IMR-90 (cell line): Measurements from ENCODE around the gene ADGRF1. TPM values are rescaled to one million over a fixed set of nuclear protein-coding genes. Genes with fewer than 3 reads are reported as not detected.

ENCODE experiments used
- ATAC-seq: fragments of 200-7000 bp; cut with Tn5 transposase; 2 replicates; pipeline ENCODE4 v1.9.1; 2020; ENCODE audit warnings: low read depth, mild to moderate bottlenecking, moderate library complexity
- BruUV-seq: library from RNA; stranded (reverse); fragments of 400-500 nt; replicated peaks from 2 replicates; lab custom pipeline; 2021; lab: Mats Ljungman, UMichigan
- CTCF ChIA-PET: fragments of 300-600 bp; formaldehyde crosslinking; extraction: SDS; loops from one replicate; lab custom pipeline; 2021; ENCODE audit warnings: antibody characterized with exemption; lab: Yijun Ruan, JAX
- POLR2A ChIA-PET: fragments of 300-600 bp; sonication (Branson Sonifier 250); formaldehyde crosslinking; loops from one replicate; lab custom pipeline; 2022; ENCODE audit warnings: antibody characterized with exemption; ENCODE audit not compliant: unreplicated experiment; lab: Charles Lee
- DNase-seq: peaks from one replicate; pipeline ENCODE4 v3.0.0; 2013
- H2AFZ ChIP-seq: replicated peaks from 2 replicates; pipeline ENCODE3; 2013; ENCODE audit warnings: low read length, mild to moderate bottlenecking; ENCODE audit not compliant: poor library complexity
- H2AK5ac ChIP-seq: 2 replicates; pipeline ENCODE4 v1.6.1; 2013; ENCODE audit warnings: low read depth, low read length, inconsistent platforms
- H2AK9ac ChIP-seq: replicated peaks from 2 replicates; pipeline ENCODE3; 2013; ENCODE audit warnings: mild to moderate bottlenecking, low read depth, low read length, moderate library complexity; ENCODE audit not compliant: poor library complexity
- H2BK120ac ChIP-seq: 2 replicates; pipeline ENCODE4 v1.6.1; 2013; ENCODE audit warnings: low read depth, low read length, inconsistent platforms
- H2BK15ac ChIP-seq: 3 replicates; pipeline ENCODE4 v1.6.1; 2013; ENCODE audit warnings: low read depth, low read length, inconsistent platforms
- H2BK20ac ChIP-seq: 2 replicates; pipeline ENCODE4 v1.6.1; 2013; ENCODE audit warnings: low read depth, mild to moderate bottlenecking, inconsistent platforms, low read length, moderate library complexity
- H2BK5ac ChIP-seq: 2 replicates; pipeline ENCODE4 v1.6.1; 2013; ENCODE audit warnings: mild to moderate bottlenecking, low read depth, low read length, inconsistent platforms; ENCODE audit not compliant: poor library complexity, severe bottlenecking
- H3K14ac ChIP-seq: replicated peaks from 2 replicates; pipeline ENCODE4 v1.6.1; 2013; ENCODE audit warnings: low read depth, low read length, inconsistent platforms
- H3K18ac ChIP-seq: 2 replicates; pipeline ENCODE4 v1.6.1; 2013; ENCODE audit warnings: low read depth, low read length, control low read depth
- H3K23ac ChIP-seq: 2 replicates; pipeline ENCODE4 v1.6.1; 2013; ENCODE audit warnings: low read depth, low read length, inconsistent platforms
- H3K27ac ChIP-seq: 2 replicates; pipeline ENCODE4 v1.5.1; 2013; ENCODE audit warnings: mild to moderate bottlenecking, control low read depth, low read length; ENCODE audit not compliant: insufficient read depth
- H3K27me3 ChIP-seq: 2 replicates; pipeline ENCODE4 v1.6.1; 2013; ENCODE audit warnings: low read length; ENCODE audit not compliant: control insufficient read depth, insufficient read depth
- H3K36me3 ChIP-seq: 2 replicates; pipeline ENCODE4 v1.6.1; 2013; ENCODE audit warnings: low read length, mixed read lengths; ENCODE audit not compliant: control insufficient read depth, insufficient read depth
- H3K4ac ChIP-seq: 2 replicates; pipeline ENCODE4 v1.6.1; 2013; ENCODE audit warnings: low read depth, low read length, inconsistent platforms
- H3K4me1 ChIP-seq: 2 replicates; pipeline ENCODE4 v1.6.1; 2013; ENCODE audit warnings: low read length, mixed read lengths; ENCODE audit not compliant: control insufficient read depth, insufficient read depth
- H3K4me2 ChIP-seq: 2 replicates; pipeline ENCODE4 v1.6.1; 2013; ENCODE audit warnings: low read depth, mild to moderate bottlenecking, control low read depth, low read length, moderate library complexity
- H3K4me3 ChIP-seq: 2 replicates; pipeline ENCODE4 v1.5.1; 2013; ENCODE audit warnings: low read depth, mild to moderate bottlenecking, control low read depth, low read length, moderate library complexity; ENCODE audit not compliant: insufficient read depth
- H3K56ac ChIP-seq: 2 replicates; pipeline ENCODE4 v1.6.1; 2013; ENCODE audit warnings: low read length, inconsistent platforms; ENCODE audit not compliant: insufficient read depth; ENCODE audit errors: extremely low read depth
- H3K79me1 ChIP-seq, 2 experiments: 2 replicates each; pipeline ENCODE4 v1.6.1; 2013; ENCODE audit warnings: low read length in 2 of 2, inconsistent platforms in 1 of 2, low read depth in 1 of 2
- H3K9ac ChIP-seq: 2 replicates; pipeline ENCODE4 v1.6.1; 2013; ENCODE audit warnings: low read depth, low read length, control low read depth
- H3K9me1 ChIP-seq: 2 replicates; pipeline ENCODE4 v1.6.1; 2013; ENCODE audit warnings: low read length, inconsistent platforms; ENCODE audit not compliant: insufficient read depth
- H3K9me3 ChIP-seq: 2 replicates; pipeline ENCODE4 v1.6.1; 2013; ENCODE audit warnings: low read length; ENCODE audit not compliant: control insufficient read depth, insufficient read depth
- H4K20me1 ChIP-seq: 2 replicates; pipeline ENCODE4 v1.6.1; 2013; ENCODE audit warnings: low read length, inconsistent platforms; ENCODE audit not compliant: insufficient read depth
- H4K5ac ChIP-seq: 2 replicates; pipeline ENCODE4 v1.6.1; 2013; ENCODE audit warnings: mild to moderate bottlenecking, low read depth, low read length, control low read depth
- H4K8ac ChIP-seq, 2 experiments: 2 replicates each; pipeline ENCODE4 v1.6.1; 2013; ENCODE audit warnings: low read depth in 2 of 2, low read length in 2 of 2, control low read depth in 1 of 2, inconsistent platforms in 1 of 2
- H4K91ac ChIP-seq: 2 replicates; pipeline ENCODE4 v1.6.1; 2013; ENCODE audit warnings: low read depth, low read length, inconsistent platforms; ENCODE audit not compliant: insufficient read depth
- BHLHE40 ChIP-seq: fragments of 150-350 bp; IDR thresholded peaks from 2 replicates; pipeline ENCODE4 v1.6.1; 2016; ENCODE audit warnings: mild to moderate bottlenecking, low read depth, low read length
- CEBPB ChIP-seq: IDR thresholded peaks from 2 replicates; pipeline ENCODE4 v1.6.1; 2012; ENCODE audit warnings: low read depth, low read length, improper control_type of control experiment
- CHD1 ChIP-seq: IDR thresholded peaks from 2 replicates; pipeline ENCODE4 v1.6.1; 2012; ENCODE audit warnings: low read depth, low read length, improper control_type of control experiment
- FOS ChIP-seq: fragments of 150-350 bp; IDR thresholded peaks from 2 replicates; pipeline ENCODE4 v1.6.1; 2016; ENCODE audit warnings: low read depth, low read length
- MAZ ChIP-seq: IDR thresholded peaks from 2 replicates; pipeline ENCODE4 v1.6.1; 2012; ENCODE audit warnings: low read depth, mild to moderate bottlenecking, low read length, improper control_type of control experiment, moderate library complexity, borderline replicate concordance
- MXI1 ChIP-seq: IDR thresholded peaks from 2 replicates; pipeline ENCODE4 v1.6.1; 2012; ENCODE audit warnings: low read depth, mild to moderate bottlenecking, low read length, moderate library complexity, borderline replicate concordance
- POLR2A ChIP-seq: IDR thresholded peaks from 2 replicates; pipeline ENCODE4 v1.6.1; 2012; ENCODE audit warnings: mild to moderate bottlenecking, low read depth, low read length
- RAD21 ChIP-seq: IDR thresholded peaks from 2 replicates; pipeline ENCODE4 v1.6.1; 2012; ENCODE audit warnings: low read length, improper control_type of control experiment
- RFX5 ChIP-seq: IDR thresholded peaks from 2 replicates; pipeline ENCODE4 v1.8.0; 2012; ENCODE audit warnings: low read depth, mild to moderate bottlenecking, low read length, moderate library complexity
- SMC3 ChIP-seq: fragments of 150-350 bp; IDR thresholded peaks from 2 replicates; pipeline ENCODE4 v1.6.1; 2016; ENCODE audit warnings: low read depth, mild to moderate bottlenecking, antibody characterized with exemption, low read length, moderate library complexity
- WGBS, 2 experiments: methylation state at CpG; one replicate each; pipeline versions ENCODE4 v1.1.5 to v1.1.7; 2013; ENCODE audit warnings: missing lambda C conversion rate in 2 of 2; ENCODE audit not compliant: insufficient read length in 1 of 2; ENCODE audit errors: extremely low coverage in 2 of 2; 5-methylcytosine and 5-hydroxymethylcytosine counted together
- dilution Hi-C: fragments of 300-500 bp; cut with HindIII; formaldehyde crosslinking; loops from one replicate; pipeline ENCODE4 v1.14.3; 2018; ENCODE audit warnings: low sequenced_read_pairs; ENCODE audit not compliant: unreplicated experiment
- in situ Hi-C: fragments of 300-500 bp; cut with MboI; formaldehyde crosslinking; loops from 3 replicates; pipeline ENCODE4 v1.14.3; 2019; ENCODE audit warnings: low sequenced_read_pairs, inconsistent platforms, mixed read lengths
- intact Hi-C: fragments of 100-400 bp; cut with micrococcal nuclease; formaldehyde crosslinking; loops from 2 replicates; pipeline ENCODE4 v1.10.0; 2022
- polyA plus RNA-seq, 3 experiments: library from polyadenylated mRNA; depleted of rRNA; stranded (reverse); fragments of >200 nt; gene quantifications; 2 replicates each; pipeline ENCODE4 v1.2.3, GENCODE V29; 2012; ENCODE audit warnings: low replicate concordance in 1 of 3
- total RNA-seq: library from RNA; depleted of rRNA; stranded (reverse); fragments of >200 nt; gene quantifications from 2 replicates; pipeline ENCODE4 v1.2.3, GENCODE V29; 2012
- TF ChIP-seq, protein P1 (sequence below): conservative IDR thresholded peaks from 2 replicates; pipeline ENCODE4 v1.5.1; 2012; ENCODE audit warnings: mild to moderate bottlenecking, low read depth, low read length, improper control_type of control experiment
- TF ChIP-seq, protein P2 (sequence below): fragments of 150-350 bp; IDR thresholded peaks from 2 replicates; pipeline ENCODE4 v1.6.1; 2017; ENCODE audit warnings: mild to moderate bottlenecking, antibody characterized with exemption, low read length, low read depth
- TF ChIP-seq, protein P3 (sequence below): fragments of 150-350 bp; IDR thresholded peaks from 2 replicates; pipeline ENCODE4 v1.6.1; 2016; ENCODE audit warnings: low read depth, mild to moderate bottlenecking, low read length, moderate library complexity, borderline replicate concordance

Gene ADGRF1
- total and polyA plus RNA-seq, 2 of the 4 experiments (the other 2 are of a cell fraction) = not detected

DNA sequence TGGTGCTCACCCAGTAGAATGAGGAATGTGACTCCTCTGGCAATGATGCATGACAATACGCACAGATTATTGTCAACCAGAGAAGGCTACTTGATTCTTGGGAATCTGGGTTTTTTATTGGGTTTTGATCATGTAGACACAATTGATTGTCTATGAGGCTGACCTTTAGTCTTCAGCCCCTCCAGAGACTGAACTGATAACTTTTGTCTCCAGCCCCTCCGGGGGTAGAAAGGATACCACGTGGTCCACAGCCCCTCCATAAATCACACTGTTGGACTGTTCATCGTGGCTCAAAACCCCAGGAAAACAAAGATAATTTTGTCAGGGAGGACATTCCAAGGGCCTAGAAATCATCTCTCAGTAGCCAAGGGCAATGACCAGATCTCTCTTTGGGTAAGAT, 62.9 kb downstream of the ADGRF1 start:
- H2AFZ ChIP-seq = no peak overlapping the region
- in situ Hi-C loops (no loop called here), dilution Hi-C loops (no loop called here), intact Hi-C loops (no loop called here)
- no TSS peak for BruUV-seq
- H2BK120ac ChIP-seq = no peak overlapping the region
- no peak overlapping the region for H4K8ac ChIP-seq
- no peak overlapping the region for H3K9ac ChIP-seq
- no peak overlapping the region for H2AK9ac ChIP-seq
- DNase-seq = no peak
- no peak overlapping the region for H2AK5ac ChIP-seq
- no peak for ATAC-seq
- CTCF ChIA-PET = no interaction called here
- no peak overlapping the region for H3K27ac ChIP-seq
- 40% methylated on average over 1 of the region's 4 CpGs; no CpG with 5 or more reads in 1 of the 2 experiments for WGBS, 2 experiments
- H3K4me1 ChIP-seq = no peaks in the 10 kb centered on the region
- no peak overlapping the region for H2BK20ac ChIP-seq
- H2BK5ac ChIP-seq = no peak overlapping the region
- TF ChIP-seq MXI1 (no peak), SMC3 (no peak), CEBPB (no peak), FOS (no peak), BHLHE40 (no peak), CHD1 (no peak), RFX5 (no peak), POLR2A (no peak), RAD21 (no peak), MAZ (no peak)
- TF ChIP-seq, protein P1, sequence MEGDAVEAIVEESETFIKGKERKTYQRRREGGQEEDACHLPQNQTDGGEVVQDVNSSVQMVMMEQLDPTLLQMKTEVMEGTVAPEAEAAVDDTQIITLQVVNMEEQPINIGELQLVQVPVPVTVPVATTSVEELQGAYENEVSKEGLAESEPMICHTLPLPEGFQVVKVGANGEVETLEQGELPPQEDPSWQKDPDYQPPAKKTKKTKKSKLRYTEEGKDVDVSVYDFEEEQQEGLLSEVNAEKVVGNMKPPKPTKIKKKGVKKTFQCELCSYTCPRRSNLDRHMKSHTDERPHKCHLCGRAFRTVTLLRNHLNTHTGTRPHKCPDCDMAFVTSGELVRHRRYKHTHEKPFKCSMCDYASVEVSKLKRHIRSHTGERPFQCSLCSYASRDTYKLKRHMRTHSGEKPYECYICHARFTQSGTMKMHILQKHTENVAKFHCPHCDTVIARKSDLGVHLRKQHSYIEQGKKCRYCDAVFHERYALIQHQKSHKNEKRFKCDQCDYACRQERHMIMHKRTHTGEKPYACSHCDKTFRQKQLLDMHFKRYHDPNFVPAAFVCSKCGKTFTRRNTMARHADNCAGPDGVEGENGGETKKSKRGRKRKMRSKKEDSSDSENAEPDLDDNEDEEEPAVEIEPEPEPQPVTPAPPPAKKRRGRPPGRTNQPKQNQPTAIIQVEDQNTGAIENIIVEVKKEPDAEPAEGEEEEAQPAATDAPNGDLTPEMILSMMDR = no peak
- TF ChIP-seq, protein P2, sequence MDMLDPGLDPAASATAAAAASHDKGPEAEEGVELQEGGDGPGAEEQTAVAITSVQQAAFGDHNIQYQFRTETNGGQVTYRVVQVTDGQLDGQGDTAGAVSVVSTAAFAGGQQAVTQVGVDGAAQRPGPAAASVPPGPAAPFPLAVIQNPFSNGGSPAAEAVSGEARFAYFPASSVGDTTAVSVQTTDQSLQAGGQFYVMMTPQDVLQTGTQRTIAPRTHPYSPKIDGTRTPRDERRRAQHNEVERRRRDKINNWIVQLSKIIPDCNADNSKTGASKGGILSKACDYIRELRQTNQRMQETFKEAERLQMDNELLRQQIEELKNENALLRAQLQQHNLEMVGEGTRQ = no peak
- TF ChIP-seq, protein P3, sequence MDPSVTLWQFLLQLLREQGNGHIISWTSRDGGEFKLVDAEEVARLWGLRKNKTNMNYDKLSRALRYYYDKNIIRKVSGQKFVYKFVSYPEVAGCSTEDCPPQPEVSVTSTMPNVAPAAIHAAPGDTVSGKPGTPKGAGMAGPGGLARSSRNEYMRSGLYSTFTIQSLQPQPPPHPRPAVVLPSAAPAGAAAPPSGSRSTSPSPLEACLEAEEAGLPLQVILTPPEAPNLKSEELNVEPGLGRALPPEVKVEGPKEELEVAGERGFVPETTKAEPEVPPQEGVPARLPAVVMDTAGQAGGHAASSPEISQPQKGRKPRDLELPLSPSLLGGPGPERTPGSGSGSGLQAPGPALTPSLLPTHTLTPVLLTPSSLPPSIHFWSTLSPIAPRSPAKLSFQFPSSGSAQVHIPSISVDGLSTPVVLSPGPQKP = no peak
- H4K91ac ChIP-seq = no peak overlapping the region
- no peak overlapping the region for H3K18ac ChIP-seq
- H3K9me3 ChIP-seq = no peaks in the 10 kb centered on the region
- H2BK15ac ChIP-seq = no peak overlapping the region
- no peak overlapping the region for H3K4me3 ChIP-seq
- no peak overlapping the region for H3K23ac ChIP-seq
- H4K5ac ChIP-seq = no peak overlapping the region
- no peaks in the 10 kb centered on the region for H3K36me3 ChIP-seq
- no peaks in the 10 kb centered on the region for H4K20me1 ChIP-seq
- no peak overlapping the region for H3K4ac ChIP-seq
- no peaks in the 10 kb centered on the region for H3K9me1 ChIP-seq
- no peaks in the 10 kb centered on the region for H3K79me1 ChIP-seq
- H3K4me2 ChIP-seq = no peak overlapping the region
- no peak overlapping the region for H3K56ac ChIP-seq
- H3K14ac ChIP-seq = no peak overlapping the region
- POLR2A ChIA-PET = no interaction called here
- no peaks in the 10 kb centered on the region for H3K27me3 ChIP-seq
